ENCODE results near the gene DNLZ.

Gene DNLZ

GRCh38 chr9:136358016-136358415 lies 5.5 kb downstream of the DNLZ start:
- DNase-seq (ENCODE audit: low read depth) = no peak
- no peak for TF ChIP-seq CTCF (conservative IDR thresholded peaks at IDR 0.05; ENCODE audit: low read depth, low read length)
- H3K4me3 ChIP-seq (ENCODE audit: low read length) = no peak overlapping the region

GRCh38 chr9:136357202-136357725 lies 6.3 kb downstream of the DNLZ start:
- H3K4me3 ChIP-seq (ENCODE audit: low read length) = no peak overlapping the region
- DNase-seq (ENCODE audit: low read depth) = no peak
- TF ChIP-seq CTCF (conservative IDR thresholded peaks at IDR 0.05; ENCODE audit: low read depth, low read length) = no peak

- H3K4me3 ChIP-seq (ENCODE audit: low read length) = no peak overlapping the region
- no peak for DNase-seq (ENCODE audit: low read depth)
- TF ChIP-seq CTCF (conservative IDR thresholded peaks at IDR 0.05; ENCODE audit: low read depth, low read length) = no peak
Measured at GRCh38 chr9:136355616-136356557, 7.7 kb downstream of the DNLZ start.

- no peak for DNase-seq (ENCODE audit: low read depth)
Measured at GRCh38 chr9:136354592-136355085, 8.9 kb downstream of the DNLZ start.

GRCh38 chr9:136353757-136354488 lies 9.6 kb downstream of the DNLZ start:
- DNase-seq (ENCODE audit: low read depth) = no peak
- no peak overlapping the region for H3K4me3 ChIP-seq (ENCODE audit: low read length)
- TF ChIP-seq CTCF (conservative IDR thresholded peaks at IDR 0.05; ENCODE audit: low read depth, low read length) = no peak

More at GRCh38 chr9:136354592-136355085, 8.9 kb downstream of the DNLZ start:
- TF ChIP-seq CTCF (conservative IDR thresholded peaks at IDR 0.05; ENCODE audit: low read depth, low read length) = no peak
- no peak overlapping the region for H3K4me3 ChIP-seq (ENCODE audit: low read length)

GRCh38 chr9:136353088-136353487 lies 10.5 kb downstream of the DNLZ start:
- no peak overlapping the region for H3K4me3 ChIP-seq (ENCODE audit: low read length)
- DNase-seq (ENCODE audit: low read depth) = no peak
- TF ChIP-seq CTCF (conservative IDR thresholded peaks at IDR 0.05; ENCODE audit: low read depth, low read length) = no peak
